ENCODE data around the gene NWD2.

NWD2 gene

GRCh38 chr4:37304612-37305011 lies 60.1 kb downstream of the NWD2 start:
- no peak for DNase-seq (ENCODE audit: low read depth, low spot score)

GRCh38 chr4:37305984-37306383 lies 61.4 kb downstream of the NWD2 start:
- DNase-seq (ENCODE audit: low read depth, low spot score), result no peak

- no peak for DNase-seq (ENCODE audit: low read depth, low spot score)
Observed at GRCh38 chr4:37317104-37317643, 72.6 kb downstream of the NWD2 start.

GRCh38 chr4:37320513-37321235 lies 76.1 kb downstream of the NWD2 start:
- no peak for DNase-seq (ENCODE audit: low read depth, low spot score)

- no peak for DNase-seq (ENCODE audit: low read depth, low spot score)
Observed at GRCh38 chr4:37322122-37322521, 77.6 kb downstream of the NWD2 start.

- no peak for DNase-seq (ENCODE audit: low read depth, low spot score)
Observed at GRCh38 chr4:37324546-37324945, 80.0 kb downstream of the NWD2 start.

GRCh38 chr4:37326852-37327251 lies 82.3 kb downstream of the NWD2 start:
- DNase-seq (ENCODE audit: low read depth, low spot score), result no peak

- no peak for DNase-seq (ENCODE audit: low read depth, low spot score)
Observed at GRCh38 chr4:37338972-37339371, 94.4 kb downstream of the NWD2 start.

GRCh38 chr4:37358748-37359147 lies 114.2 kb downstream of the NWD2 start:
- DNase-seq (ENCODE audit: low read depth, low spot score), result no peak

- DNase-seq (ENCODE audit: low read depth, low spot score), result no peak
Observed at GRCh38 chr4:37359261-37359660, 114.7 kb downstream of the NWD2 start.

- no peak for DNase-seq (ENCODE audit: low read depth, low spot score)
Observed at GRCh38 chr4:37365888-37366287, 121.3 kb downstream of the NWD2 start.

- DNase-seq (ENCODE audit: low read depth, low spot score), result no peak
Observed at GRCh38 chr4:37367901-37368300, 123.4 kb downstream of the NWD2 start.

GRCh38 chr4:37370052-37370451 lies 125.5 kb downstream of the NWD2 start:
- DNase-seq (ENCODE audit: low read depth, low spot score), result no peak

- DNase-seq (ENCODE audit: low read depth, low spot score), result no peak
Observed at GRCh38 chr4:37381040-37381668, 136.6 kb downstream of the NWD2 start.

GRCh38 chr4:37383579-37384229 lies 139.2 kb downstream of the NWD2 start:
- DNase-seq (ENCODE audit: low read depth, low spot score), result no peak

- no peak for DNase-seq (ENCODE audit: low read depth, low spot score)
Observed at GRCh38 chr4:37385424-37385823, 140.9 kb downstream of the NWD2 start.

GRCh38 chr4:37388681-37389365 lies 144.3 kb downstream of the NWD2 start:
- no peak for DNase-seq (ENCODE audit: low read depth, low spot score)

GRCh38 chr4:37389366-37389765 lies 144.8 kb downstream of the NWD2 start:
- DNase-seq (ENCODE audit: low read depth, low spot score), result no peak

- DNase-seq (ENCODE audit: low read depth, low spot score), result no peak
Observed at GRCh38 chr4:37389967-37390580, 145.5 kb downstream of the NWD2 start.

GRCh38 chr4:37392521-37393255 lies 148.1 kb downstream of the NWD2 start:
- no peak for DNase-seq (ENCODE audit: low read depth, low spot score)

- no peak for DNase-seq (ENCODE audit: low read depth, low spot score)
Observed at GRCh38 chr4:37393321-37393720, 148.8 kb downstream of the NWD2 start.
